Lower lobe of right lung (tissue), 2 donors: Measurements from ENCODE around the gene ANKRD6. TPM values are rescaled to one million over a fixed set of nuclear protein-coding genes. Genes with fewer than 3 reads are reported as not detected.

Experiments used
- ATAC-seq, 2 donors: fragments of 200-7000 bp; cut with Tn5 transposase; one replicate each; pipeline ENCODE4 v1.9.1; 2020 to 2022; ENCODE audit warnings: mild to moderate bottlenecking in 2 of 2, moderate library complexity in 2 of 2
- DNase-seq: peaks from one replicate; pipeline ENCODE4 v3.0.0-alpha.2; 2020
- H3K27ac ChIP-seq: fragments of 200-600 bp; one replicate; pipeline ENCODE4 v1.8.0; 2022
- H3K27me3 ChIP-seq: fragments of 200-600 bp; one replicate; pipeline ENCODE4 v1.8.0; 2022; ENCODE audit warnings: low read depth
- H3K36me3 ChIP-seq: fragments of 200-600 bp; one replicate; pipeline ENCODE4 v1.8.0; 2022; ENCODE audit warnings: mild to moderate bottlenecking
- H3K4me1 ChIP-seq: fragments of 200-600 bp; one replicate; pipeline ENCODE4 v1.8.0; 2022
- H3K4me3 ChIP-seq: fragments of 200-600 bp; one replicate; pipeline ENCODE4 v1.8.0; 2022; ENCODE audit warnings: mild to moderate bottlenecking
- H3K9me3 ChIP-seq: fragments of 200-600 bp; one replicate; pipeline ENCODE4 v1.8.0; 2022
- CTCF ChIP-seq: fragments of 200-600 bp; IDR thresholded peaks from one replicate; pipeline ENCODE4 v1.8.0; 2022; ENCODE audit warnings: antibody characterized with exemption, mild to moderate bottlenecking
- intact Hi-C: fragments of 100-400 bp; cut with DNase I; formaldehyde crosslinking; loops from one replicate; pipeline ENCODE4 v1.11.0; 2022
- total RNA-seq: library from RNA; stranded (reverse); fragmentation: NEBNext Ultra II Directional; extraction: Animal tissue kit (Norgen Biotek cat#: 25700); gene quantifications from one replicate; pipeline ENCODE4 v1.2.1, GENCODE V29; 2021
- donor health status: DM: no; HTN: yes; CAD: no; lungs with severe emphysema.

Gene ANKRD6
- total RNA-seq, 1 donor from 2014 or later: 17.7 TPM

DNA sequence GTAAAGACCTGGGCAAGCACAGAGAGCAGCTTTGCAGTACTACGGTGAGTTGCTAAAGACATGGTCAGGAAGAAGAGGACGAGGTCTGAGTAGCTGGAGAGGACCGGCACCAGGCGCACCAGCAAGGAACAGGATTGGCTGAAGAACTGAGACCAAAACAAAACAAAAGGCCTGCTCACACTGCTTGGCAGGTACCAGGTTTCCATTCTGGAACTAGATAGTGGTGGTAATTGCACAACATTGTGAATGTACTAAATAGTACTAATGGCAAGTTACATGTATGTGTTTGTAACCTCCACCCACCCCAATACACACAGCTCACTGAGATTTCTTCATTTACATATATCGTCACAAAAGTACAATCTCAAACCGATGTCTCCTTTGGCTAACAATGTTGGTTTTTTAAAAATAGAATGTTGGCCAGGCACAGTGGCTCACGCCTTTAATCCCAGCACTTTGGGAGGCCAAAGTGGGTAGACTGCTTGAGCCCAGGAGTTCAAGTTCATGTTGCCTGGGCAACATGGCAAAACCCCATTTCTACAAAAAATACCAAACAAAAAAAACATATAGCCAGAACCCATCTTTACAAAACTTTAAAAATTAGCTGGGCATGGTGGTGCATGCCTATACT, 238.1 kb downstream of the ANKRD6 start:
- H3K9me3 ChIP-seq: no peaks in the 10 kb centered on the region
- intact Hi-C loops: no loop called here
- H3K4me1 ChIP-seq: no peaks in the 10 kb centered on the region
- no peak overlapping the region for H3K4me3 ChIP-seq
- H3K27ac ChIP-seq: no peak overlapping the region
- H3K36me3 ChIP-seq: peaks cover 91% of the 10 kb centered on the region
- TF ChIP-seq CTCF: no peak
- no peaks in the 10 kb centered on the region for H3K27me3 ChIP-seq
- no peak for DNase-seq
- ATAC-seq: no peak

DNA sequence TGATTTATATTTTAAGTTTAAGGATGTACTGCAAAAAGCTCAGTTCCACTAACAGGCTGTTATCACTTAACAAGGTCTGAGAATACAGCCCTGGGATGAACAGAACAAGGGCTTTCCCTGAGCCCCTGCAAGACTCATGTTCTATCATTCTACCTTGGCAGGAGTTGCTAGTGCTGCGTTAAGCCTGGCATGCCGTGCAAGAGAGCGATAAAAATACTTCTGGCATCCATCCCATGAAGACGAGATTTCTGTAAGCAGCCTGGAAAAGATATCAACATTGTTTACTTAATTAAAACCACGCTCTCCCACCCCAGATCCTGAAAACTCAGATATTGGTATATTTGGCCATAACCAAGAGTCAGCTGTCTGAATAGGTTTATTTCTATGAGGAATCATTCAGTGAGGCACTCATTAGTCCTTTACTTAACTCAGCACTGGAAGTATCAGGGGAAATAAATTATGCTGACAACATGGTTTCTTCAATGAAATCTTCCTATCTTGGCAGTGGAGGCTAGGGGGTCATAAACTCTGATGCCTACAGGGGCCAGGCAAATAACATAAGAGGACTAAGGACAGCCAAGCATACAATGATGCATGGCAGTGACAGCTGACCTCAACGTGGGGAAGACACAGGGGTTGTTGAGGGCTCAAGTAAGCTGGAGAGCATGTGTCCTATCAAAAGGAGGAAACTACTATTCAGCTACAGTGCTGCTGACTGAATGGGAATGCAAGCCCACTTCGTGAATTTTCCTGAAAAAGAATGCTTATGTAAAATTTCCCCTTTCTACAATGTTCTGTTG, 243.2 kb downstream of the ANKRD6 start:
- Histone ChIP-seq H3K4me3 (no peak overlapping the region), H3K27me3 (no peaks in the 10 kb centered on the region), H3K36me3 (peaks cover 100% of the 10 kb centered on the region), H3K27ac (no peak overlapping the region), H3K9me3 (no peaks in the 10 kb centered on the region), H3K4me1 (no peaks in the 10 kb centered on the region)
- TF ChIP-seq CTCF: no peak
- no peak for ATAC-seq
- no peak for DNase-seq
- intact Hi-C loops: no loop called here

DNA sequence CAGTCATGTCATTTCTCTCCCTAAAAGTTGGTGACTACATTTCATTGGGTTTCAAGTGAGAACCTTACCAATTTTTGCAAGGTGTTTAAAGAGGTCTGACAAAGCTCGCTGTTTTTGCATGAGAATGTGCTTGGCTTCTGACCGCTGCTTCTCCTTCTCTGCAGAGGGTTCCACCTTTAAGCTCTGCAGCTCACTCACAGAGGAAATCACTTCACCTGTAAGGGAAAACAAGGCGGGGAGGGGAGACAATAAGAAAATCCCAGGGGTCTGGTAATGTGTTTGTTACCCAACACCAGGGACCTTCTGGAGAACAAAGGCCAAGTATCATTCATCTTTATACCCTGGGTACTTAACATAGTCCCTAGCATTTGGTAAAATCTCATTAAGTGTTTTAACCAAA, 245.6 kb downstream of the ANKRD6 start:
- Histone ChIP-seq H3K27ac (no peak overlapping the region), H3K27me3 (no peaks in the 10 kb centered on the region), H3K4me1 (no peaks in the 10 kb centered on the region), H3K36me3 (peaks cover 100% of the 10 kb centered on the region), H3K9me3 (no peaks in the 10 kb centered on the region), H3K4me3 (no peak overlapping the region)
- ATAC-seq: no peak
- no peak for DNase-seq
- intact Hi-C loops: no loop called here
- no peak for TF ChIP-seq CTCF

DNA sequence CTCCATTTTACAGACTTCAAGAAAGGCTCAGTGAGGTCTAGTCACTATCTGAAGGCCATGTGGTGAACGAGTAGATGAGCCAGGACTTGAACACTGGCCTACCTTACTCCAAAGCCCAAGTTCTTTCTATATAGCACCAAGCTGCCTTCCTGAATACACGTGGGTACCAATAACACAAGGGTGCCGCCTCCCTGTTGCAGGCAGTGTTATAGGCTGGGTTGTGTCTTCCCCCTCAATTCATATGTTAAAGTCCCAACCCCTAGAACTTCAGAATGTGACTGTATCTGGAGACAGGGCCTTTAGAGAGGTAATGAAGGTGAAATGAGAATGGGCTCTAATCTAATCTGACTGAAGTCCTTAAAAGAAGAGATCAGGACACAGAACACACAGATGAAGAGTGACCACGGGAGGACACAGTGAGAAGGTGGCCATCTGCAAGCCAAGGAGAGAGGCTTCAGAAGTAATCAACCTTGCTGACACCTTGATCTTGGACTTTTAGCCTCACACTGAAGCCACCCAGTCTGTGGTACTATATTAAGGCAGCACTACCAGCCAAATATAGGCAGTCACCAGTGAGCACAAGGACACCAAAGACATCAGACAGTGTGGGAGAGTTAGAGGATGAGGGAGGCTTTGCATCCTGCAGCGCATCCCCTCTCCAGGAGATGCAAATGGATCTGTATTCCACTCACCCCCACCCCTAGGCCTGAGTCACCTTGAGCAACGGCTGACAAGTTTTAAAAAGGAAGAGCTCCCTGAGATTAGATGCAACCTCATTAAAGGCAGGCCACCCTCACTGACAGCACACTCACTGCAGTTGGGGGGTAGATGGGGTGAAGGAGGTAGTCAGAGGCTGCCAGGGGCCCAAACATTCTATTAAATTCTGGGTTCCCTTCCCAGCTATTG, 246.5 kb downstream of the ANKRD6 start:
- H3K4me3 ChIP-seq: no peak overlapping the region
- H3K4me1 ChIP-seq: no peaks in the 10 kb centered on the region
- ATAC-seq: no peak
- no peaks in the 10 kb centered on the region for H3K27me3 ChIP-seq
- H3K9me3 ChIP-seq: no peaks in the 10 kb centered on the region
- intact Hi-C loops: no loop called here
- no peak for TF ChIP-seq CTCF
- no peak for DNase-seq
- H3K27ac ChIP-seq: no peak overlapping the region
- H3K36me3 ChIP-seq: peaks cover 100% of the 10 kb centered on the region

GRCh38 chr6:89680150-89680549, 247.2 kb downstream of the ANKRD6 start:
- intact Hi-C loops: no loop called here
- H3K36me3 ChIP-seq: peaks cover 100% of the 10 kb centered on the region
- no peak for DNase-seq
- H3K9me3 ChIP-seq: no peaks in the 10 kb centered on the region
- TF ChIP-seq CTCF: no peak
- H3K27ac ChIP-seq: no peak overlapping the region
- H3K4me3 ChIP-seq: no peak overlapping the region
- H3K27me3 ChIP-seq: no peaks in the 10 kb centered on the region
- no peaks in the 10 kb centered on the region for H3K4me1 ChIP-seq
- no peak for ATAC-seq
